DMS 273 (cell line): ENCODE data around the gene GPR142.

ENCODE experiments used
- DNase-seq: peaks from one replicate; lab custom pipeline; 2025; ENCODE audit not compliant: unreplicated experiment; lab: John Stamatoyannopoulos, UW

Gene GPR142

GRCh38 chr17:74367206-74367605, at the start of gene GPR142:
Gene GPR142, plus strand, starts transcription at chr17:74367506. Its CDS starts 2,035 bp downstream, at chr17:74369541.
- DNase-seq: no peak

GRCh38 chr17:74318391-74318790, 48.9 kb upstream of the GPR142 start:
- DNase-seq: no peak

- DNase-seq: no peak
These were observed 42.8 kb upstream of the GPR142 start for GRCh38 chr17:74324521-74324920.

- peak; percentile 33 for DNase-seq
These were observed 41.9 kb upstream of the GPR142 start for GRCh38 chr17:74325376-74325742.

- peak; percentile 87 for DNase-seq
These were observed 41.4 kb upstream of the GPR142 start, which contains the start of gene KIF19 for GRCh38 chr17:74325743-74326379. Gene KIF19, plus strand, starts transcription at chr17:74326226. Its CDS starts 124 bp downstream, at chr17:74326350.

DNA sequence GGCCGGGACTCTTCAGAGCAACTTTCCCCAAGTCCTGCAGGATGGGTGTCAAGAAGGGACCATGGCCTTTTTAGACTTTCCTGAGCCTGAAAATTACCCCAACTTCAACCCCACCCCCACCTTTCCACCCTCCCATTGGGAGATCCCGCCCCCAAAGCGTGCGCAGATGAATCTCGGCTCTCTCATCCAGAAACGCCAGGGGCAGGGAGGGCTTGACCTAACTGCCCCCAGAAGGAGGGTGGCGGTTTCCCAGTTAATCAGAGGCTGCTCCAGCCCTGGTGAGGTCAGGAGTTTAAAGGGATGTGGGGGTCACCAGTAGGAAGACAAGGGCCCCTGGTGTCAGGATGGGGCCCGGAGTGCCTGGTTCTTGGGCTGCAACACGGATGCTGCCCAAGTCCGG, 40.8 kb upstream of the GPR142 start:
- DNase-seq: no peak

DNA sequence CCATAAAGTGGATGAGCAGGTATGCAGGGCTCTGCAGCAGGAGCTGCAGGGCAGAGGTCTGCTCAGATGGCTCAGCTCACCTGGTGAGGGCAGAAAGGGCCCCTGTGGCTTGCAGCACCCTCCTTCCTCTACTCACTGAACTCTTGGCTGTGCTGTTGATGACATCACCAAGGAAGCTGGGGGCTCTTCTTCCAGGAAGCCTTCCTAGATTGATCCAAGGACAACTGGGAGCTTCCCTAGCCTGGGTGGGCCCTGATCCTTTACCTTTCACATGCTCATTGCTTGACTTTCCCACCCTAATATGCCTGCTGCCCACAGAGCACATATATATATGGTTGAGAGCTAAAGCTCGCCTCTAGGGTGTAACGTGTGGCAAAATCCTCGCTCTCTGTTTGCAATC, 38.8 kb upstream of the GPR142 start:
- DNase-seq: no peak

DNA sequence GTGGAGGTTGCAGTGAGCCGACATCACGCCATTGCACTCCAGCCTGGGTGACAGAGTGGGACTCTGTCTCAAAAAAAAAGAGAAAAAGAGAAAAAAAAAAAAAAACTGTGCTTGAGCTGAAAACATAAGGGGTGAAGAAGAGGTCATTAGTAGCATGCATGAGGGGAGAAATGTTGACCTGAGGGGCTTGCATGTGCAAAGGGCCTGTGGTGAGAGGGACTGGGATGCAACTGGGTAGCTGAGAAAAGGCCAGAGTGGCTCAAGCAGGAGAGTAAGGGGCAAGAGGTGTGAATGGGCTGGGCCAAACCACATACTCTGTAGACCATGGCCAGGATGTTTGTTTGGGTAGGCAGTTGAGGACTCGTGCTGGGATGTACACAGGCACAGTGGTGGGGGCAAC, 37.9 kb upstream of the GPR142 start:
- DNase-seq: no peak

GRCh38 chr17:74330446-74330845, 36.9 kb upstream of the GPR142 start:
- DNase-seq: no peak

- peak; percentile 41 for DNase-seq
These were observed 35.2 kb upstream of the GPR142 start for GRCh38 chr17:74332017-74332650.

GRCh38 chr17:74332763-74333283, 34.5 kb upstream of the GPR142 start:
- DNase-seq: peak; percentile 98

DNA sequence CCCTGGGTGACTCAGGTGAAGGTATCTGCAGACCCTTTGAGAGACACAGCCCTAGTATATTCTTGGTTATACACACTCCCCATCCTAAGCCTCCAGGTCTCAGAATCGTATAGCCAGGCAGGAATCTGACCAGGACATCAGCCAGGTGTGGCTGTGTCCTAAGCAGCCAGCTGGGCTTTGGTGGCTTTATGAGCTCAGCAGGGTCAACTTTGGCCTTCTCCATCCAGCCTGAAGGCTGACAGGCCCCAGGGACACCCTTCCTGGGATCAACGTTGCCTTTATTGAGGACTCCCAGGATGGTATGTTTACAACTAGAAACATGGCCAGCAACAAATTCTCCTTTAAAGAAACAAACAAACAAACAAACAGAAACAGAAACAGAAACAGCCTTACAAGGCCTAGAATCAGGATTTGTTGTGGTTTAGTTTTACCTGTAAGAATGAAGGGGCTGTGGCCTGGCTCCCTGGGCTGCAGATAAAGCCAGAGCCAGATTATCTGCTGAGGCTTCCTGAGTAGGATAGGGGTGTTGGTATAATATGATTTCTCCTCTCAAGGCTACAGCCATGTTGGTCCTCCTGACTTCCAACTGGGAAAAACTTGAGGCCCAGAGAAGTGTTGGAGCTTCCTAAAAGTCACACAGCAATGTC, 32.8 kb upstream of the GPR142 start:
- peak; percentile 72 for DNase-seq

GRCh38 chr17:74335529-74336062, 31.7 kb upstream of the GPR142 start:
- DNase-seq: no peak

GRCh38 chr17:74336307-74336706, 31.0 kb upstream of the GPR142 start:
- DNase-seq: no peak

- peak; percentile 87 for DNase-seq
These were observed 29.3 kb upstream of the GPR142 start for GRCh38 chr17:74337834-74338500.

DNA sequence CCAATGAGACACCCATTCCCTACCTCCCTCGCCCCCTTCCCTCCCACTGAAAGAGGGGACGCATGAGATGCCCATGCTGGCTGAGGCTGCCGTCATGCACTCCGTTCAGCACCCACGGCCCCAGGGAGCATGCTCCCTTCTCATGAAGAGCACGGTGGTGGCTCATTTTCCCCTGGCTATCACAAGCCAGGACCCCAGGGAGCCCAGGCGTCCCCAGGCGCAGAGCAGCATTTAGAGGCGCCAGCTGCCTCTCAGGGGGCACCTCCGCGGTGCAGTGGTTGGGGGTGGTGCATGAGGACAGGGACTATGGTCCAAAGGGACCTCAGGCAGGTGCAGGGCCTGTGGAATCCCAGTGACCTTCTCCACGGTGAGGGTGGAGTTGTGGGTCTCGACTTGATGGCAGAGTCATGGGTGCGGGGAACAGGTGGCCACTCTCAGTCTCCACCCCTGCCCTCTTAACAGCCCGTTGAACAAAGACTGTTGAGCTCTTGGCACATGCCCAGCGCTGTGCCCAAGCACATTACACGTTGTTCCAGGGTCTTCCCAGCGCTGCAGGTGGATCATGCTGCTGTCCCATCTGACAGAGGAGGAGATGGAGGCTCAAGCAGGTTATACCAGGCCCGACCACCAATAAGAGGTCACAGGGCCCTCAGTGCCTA, 27.6 kb upstream of the GPR142 start:
- peak; percentile 35 for DNase-seq

DNA sequence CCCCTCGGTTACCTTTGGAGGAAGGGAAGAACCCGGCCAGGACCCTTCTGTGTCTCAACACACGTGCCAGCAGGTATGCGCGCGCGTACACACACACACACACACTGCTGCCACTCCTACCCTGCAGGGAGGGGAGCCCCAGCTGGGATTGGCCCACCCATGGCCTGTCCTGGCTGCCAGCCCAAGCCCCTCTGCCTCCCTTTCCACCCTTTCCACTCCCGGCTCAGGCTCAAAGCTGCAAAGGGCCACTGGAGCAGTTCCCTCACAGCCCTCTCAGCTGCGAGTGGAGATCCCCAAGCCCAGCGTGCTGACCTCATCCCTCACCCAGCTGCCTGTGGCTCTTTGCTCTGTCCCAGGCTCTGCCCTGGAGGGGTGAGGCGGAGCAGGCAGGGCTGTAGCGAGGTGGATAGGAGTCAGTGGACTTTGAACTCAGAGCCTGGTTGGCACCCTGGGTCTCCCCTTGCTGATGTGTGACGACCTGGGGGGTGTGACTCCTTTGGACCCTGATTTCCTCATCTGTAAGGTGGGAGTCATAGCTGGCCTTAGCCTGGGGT, 26.8 kb upstream of the GPR142 start:
- peak; percentile 43 for DNase-seq

- peak; percentile 64 for DNase-seq
These were observed 25.1 kb upstream of the GPR142 start for GRCh38 chr17:74342224-74342623.

GRCh38 chr17:74343121-74343520, 24.2 kb upstream of the GPR142 start:
- DNase-seq: no peak

GRCh38 chr17:74343526-74344284, 23.6 kb upstream of the GPR142 start:
- DNase-seq: no peak
